Omental fat pad (tissue), 4 donors: ENCODE results near the gene MYO16. TPM values are rescaled to one million over a fixed set of nuclear protein-coding genes. Genes with fewer than 3 reads are reported as not detected.

ENCODE experiments used
- ATAC-seq: fragments of 150-250 bp; one replicate; pipeline ENCODE4 v1.9.1; 2016; ENCODE audit warnings: mild to moderate bottlenecking, moderate library complexity; ENCODE audit not compliant: low FRiP score
- DNase-seq: peaks from one replicate; pipeline ENCODE4 v3.0.0-alpha.2; 2019; ENCODE audit warnings: low spot score
- total RNA-seq, 4 donors: library from RNA; depleted of rRNA; stranded (reverse); fragments of >200 nt; gene quantifications; one replicate each; pipeline ENCODE4 v1.1.0, GENCODE V29; 2016
- TF ChIP-seq, protein P1 (sequence below), 3 donors: fragments of 450-650 bp; IDR thresholded peaks; one replicate each; pipeline ENCODE4 v1.5.1; 2016 to 2017; ENCODE audit warnings: antibody characterized with exemption in 3 of 3, mild to moderate bottlenecking in 3 of 3, moderate library complexity in 2 of 3

The MYO16 gene
- total RNA-seq, 4 donors from 2014 or later: 0.48 to 1.9 (median 0.93) TPM; not detected in 1

GRCh38 chr13:108929532-108930206 is 300.3 kb downstream of the MYO16 start:
- TF ChIP-seq, protein P1, sequence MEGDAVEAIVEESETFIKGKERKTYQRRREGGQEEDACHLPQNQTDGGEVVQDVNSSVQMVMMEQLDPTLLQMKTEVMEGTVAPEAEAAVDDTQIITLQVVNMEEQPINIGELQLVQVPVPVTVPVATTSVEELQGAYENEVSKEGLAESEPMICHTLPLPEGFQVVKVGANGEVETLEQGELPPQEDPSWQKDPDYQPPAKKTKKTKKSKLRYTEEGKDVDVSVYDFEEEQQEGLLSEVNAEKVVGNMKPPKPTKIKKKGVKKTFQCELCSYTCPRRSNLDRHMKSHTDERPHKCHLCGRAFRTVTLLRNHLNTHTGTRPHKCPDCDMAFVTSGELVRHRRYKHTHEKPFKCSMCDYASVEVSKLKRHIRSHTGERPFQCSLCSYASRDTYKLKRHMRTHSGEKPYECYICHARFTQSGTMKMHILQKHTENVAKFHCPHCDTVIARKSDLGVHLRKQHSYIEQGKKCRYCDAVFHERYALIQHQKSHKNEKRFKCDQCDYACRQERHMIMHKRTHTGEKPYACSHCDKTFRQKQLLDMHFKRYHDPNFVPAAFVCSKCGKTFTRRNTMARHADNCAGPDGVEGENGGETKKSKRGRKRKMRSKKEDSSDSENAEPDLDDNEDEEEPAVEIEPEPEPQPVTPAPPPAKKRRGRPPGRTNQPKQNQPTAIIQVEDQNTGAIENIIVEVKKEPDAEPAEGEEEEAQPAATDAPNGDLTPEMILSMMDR (IDR thresholded peaks at IDR 0.05): no peak
- ATAC-seq: no peak
- no peak for DNase-seq

DNA sequence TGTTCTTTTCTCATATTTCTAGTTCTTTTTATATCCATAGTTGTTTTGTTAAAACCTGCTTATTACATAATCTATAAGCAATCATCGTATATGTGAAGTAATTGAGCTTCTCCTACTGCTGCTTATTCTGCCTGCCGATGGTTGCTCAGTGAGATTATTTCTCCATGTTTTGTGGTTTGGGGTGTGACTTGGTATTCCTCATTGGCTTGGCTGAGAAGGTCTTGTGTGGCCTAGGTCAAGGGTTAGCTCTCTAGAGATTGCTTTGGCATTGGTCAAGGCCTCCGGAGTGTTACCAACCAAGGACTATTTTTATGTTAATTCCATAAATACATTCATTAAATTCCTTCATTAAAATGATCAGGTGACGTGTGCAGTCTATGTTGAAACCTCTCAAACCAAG is 302.8 kb downstream of the MYO16 start:
- DNase-seq (no peak), ATAC-seq (no peak)
- TF ChIP-seq, protein P1 (IDR thresholded peaks at IDR 0.05): no peak

- TF ChIP-seq, protein P1 (IDR thresholded peaks at IDR 0.05): no peak
- ATAC-seq (no peak), DNase-seq (no peak)
Measured at GRCh38 chr13:108933061-108933460, 303.6 kb downstream of the MYO16 start.

DNA sequence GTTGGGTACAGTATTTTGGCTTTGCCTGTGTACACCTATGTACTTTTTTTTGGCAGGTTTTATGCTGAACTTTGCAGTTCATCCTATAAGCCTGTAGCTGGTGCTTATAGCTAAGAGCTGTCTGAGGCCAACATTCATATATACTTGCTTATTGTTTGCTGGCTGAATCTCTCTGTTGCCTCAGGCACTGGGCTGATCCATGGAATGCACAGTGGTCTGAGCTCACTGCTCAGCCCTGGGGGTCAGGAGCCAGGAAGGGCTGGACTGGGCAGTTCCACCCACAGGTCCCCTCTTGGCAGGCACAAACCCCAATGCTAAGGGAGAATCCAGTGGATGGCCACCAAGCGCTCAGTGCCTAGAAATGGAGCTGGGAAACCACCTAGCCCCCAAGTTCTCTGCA is 308.7 kb downstream of the MYO16 start:
- TF ChIP-seq, protein P1 (IDR thresholded peaks at IDR 0.05): no peak
- ATAC-seq: no peak
- no peak for DNase-seq

DNA sequence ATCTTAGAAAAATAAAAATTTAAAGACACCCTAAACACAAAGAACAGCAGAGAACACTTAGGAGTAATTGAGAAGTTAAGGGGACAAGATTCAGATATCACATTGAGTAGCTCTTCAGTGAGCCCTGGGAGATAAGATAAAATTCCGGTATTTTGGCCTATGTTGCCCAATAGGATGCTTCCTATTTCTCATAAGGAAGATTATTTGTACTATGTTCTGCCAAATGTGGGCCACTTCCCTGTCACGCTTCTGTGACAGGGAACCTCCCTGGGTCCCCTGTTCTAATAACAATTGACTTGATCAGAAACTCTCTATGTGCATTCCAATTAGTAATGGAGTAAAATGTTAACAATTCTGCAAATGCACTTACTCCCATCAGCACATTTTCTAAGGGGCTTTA is 310.7 kb downstream of the MYO16 start:
- ATAC-seq: no peak
- TF ChIP-seq, protein P1 (IDR thresholded peaks at IDR 0.05): no peak
- DNase-seq: no peak

GRCh38 chr13:108943842-108944241 is 314.4 kb downstream of the MYO16 start:
- ATAC-seq (no peak), DNase-seq (no peak)
- TF ChIP-seq, protein P1 (IDR thresholded peaks at IDR 0.05): no peak

DNA sequence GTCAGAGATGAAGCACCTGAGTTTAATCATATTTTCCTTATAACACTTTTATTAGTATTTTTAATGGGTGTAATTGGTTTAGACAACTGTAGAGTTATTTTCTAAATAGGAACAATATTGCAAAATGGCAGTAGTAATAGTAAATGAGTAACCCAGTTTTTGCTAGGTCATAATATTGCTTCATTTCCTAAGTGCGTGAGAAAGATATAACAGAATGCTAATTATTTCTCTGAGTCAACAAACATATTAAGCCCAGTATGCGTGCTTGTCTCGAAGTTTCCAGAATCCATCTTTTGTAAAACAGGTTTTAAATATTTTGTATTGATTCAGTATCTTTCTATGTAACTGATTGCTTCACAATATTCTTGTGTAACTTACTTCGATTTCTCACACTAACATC is 315.3 kb downstream of the MYO16 start:
- TF ChIP-seq, protein P1 (IDR thresholded peaks at IDR 0.05): no peak
- no peak for DNase-seq
- ATAC-seq: no peak
